Gastroesophageal sphincter (tissue), 3 donors: ENCODE measurements around the gene NLRP1.

Experiments used
- EP300 ChIP-seq: sonication (generic); formaldehyde crosslinking; IDR thresholded peaks from one replicate; pipeline ENCODE4 v1.6.1; 2017; ENCODE audit warnings: antibody characterized with exemption, mild to moderate bottlenecking
- POLR2A ChIP-seq, 2 donors: fragments of 450-650 bp; IDR thresholded peaks; one replicate each; pipeline ENCODE4 v1.6.1; 2017; ENCODE audit warnings: antibody characterized with exemption in 2 of 2, mild to moderate bottlenecking in 2 of 2, moderate library complexity in 1 of 2
- POLR2AphosphoS5 ChIP-seq: sonication (generic); formaldehyde crosslinking; IDR thresholded peaks from one replicate; pipeline ENCODE4 v1.6.1; 2017; ENCODE audit warnings: antibody characterized with exemption
- TF ChIP-seq, protein P1 (sequence below), 4 experiments: fragments of 200-600 bp in 2 of 4; fragments of 450-650 bp in 2 of 4; sonication (generic) in 1 of 4; IDR thresholded peaks; one replicate each; pipeline ENCODE4 v1.5.1; 2017 to 2019; ENCODE audit warnings: antibody characterized with exemption in 4 of 4, mild to moderate bottlenecking in 2 of 4, moderate library complexity in 2 of 4

DNA sequence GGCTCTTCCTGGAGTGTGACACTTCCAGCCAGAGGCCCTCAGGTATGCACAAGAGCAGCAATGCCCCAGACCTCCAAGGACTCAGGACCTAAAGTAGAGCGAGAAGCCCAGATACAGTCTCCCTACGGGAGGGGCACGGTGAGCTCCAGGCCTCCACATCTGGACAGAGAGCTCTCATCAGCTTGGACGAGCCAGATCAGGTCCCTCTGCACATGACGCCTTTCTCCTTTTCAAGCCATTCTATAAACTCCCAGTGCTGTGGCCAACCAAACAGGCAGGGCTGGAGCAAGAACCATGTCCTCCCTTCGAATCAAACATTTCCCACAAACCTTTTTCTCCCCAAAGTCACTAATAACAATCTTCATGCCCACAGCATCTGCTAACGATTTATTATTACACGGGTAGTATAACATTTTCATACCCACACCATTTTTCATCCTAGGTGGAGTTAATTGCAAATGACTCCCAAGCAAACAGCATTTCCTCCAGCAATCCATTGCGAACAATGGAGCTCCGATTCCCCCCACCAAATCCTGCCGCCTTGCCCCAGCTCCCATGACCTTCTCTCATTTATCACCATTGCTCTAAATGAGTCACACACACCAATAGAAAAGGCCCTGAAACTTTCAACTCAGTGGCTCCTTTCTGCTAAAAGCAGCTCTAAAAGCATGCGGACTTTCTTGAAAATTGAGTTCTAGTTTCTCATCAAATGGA lies 24.2 kb upstream of the NLRP1 start:
- TF ChIP-seq, protein P1, sequence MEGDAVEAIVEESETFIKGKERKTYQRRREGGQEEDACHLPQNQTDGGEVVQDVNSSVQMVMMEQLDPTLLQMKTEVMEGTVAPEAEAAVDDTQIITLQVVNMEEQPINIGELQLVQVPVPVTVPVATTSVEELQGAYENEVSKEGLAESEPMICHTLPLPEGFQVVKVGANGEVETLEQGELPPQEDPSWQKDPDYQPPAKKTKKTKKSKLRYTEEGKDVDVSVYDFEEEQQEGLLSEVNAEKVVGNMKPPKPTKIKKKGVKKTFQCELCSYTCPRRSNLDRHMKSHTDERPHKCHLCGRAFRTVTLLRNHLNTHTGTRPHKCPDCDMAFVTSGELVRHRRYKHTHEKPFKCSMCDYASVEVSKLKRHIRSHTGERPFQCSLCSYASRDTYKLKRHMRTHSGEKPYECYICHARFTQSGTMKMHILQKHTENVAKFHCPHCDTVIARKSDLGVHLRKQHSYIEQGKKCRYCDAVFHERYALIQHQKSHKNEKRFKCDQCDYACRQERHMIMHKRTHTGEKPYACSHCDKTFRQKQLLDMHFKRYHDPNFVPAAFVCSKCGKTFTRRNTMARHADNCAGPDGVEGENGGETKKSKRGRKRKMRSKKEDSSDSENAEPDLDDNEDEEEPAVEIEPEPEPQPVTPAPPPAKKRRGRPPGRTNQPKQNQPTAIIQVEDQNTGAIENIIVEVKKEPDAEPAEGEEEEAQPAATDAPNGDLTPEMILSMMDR (IDR thresholded peaks at IDR 0.05): no peak
- no peak for TF ChIP-seq POLR2A (IDR thresholded peaks at IDR 0.05)
- TF ChIP-seq EP300: no peak
- no peak for TF ChIP-seq POLR2AphosphoS5
